Ovary (tissue), 9 donors: ENCODE results near the gene SLC24A4. TPM values are rescaled to one million over a fixed set of nuclear protein-coding genes. Genes with fewer than 3 reads are reported as not detected.

Experiments
- DNase-seq, 5 donors: peaks; one replicate each; pipeline ENCODE4 v3.0.0-alpha.2; 2019 to 2020
- H3K27ac ChIP-seq, 2 donors: fragments of 200-600 bp; one replicate each; pipeline versions ENCODE4 v1.5.1 to v1.8.0; 2019 to 2022
- H3K27me3 ChIP-seq: fragments of 200-600 bp; one replicate; pipeline ENCODE4 v1.8.0; 2022
- H3K36me3 ChIP-seq: fragments of 200-600 bp; sonication (generic); one replicate; pipeline ENCODE4 v1.5.1; 2019
- H3K4me1 ChIP-seq: one replicate; pipeline ENCODE4 v1.8.1; 2013; ENCODE audit warnings: mild to moderate bottlenecking, moderate library complexity; ENCODE audit not compliant: insufficient read depth
- H3K4me3 ChIP-seq: fragments of 200-600 bp; sonication (generic); one replicate; pipeline ENCODE4 v1.5.1; 2017
- H3K9me3 ChIP-seq, 2 donors: fragments of 200-600 bp in 1 of 2; sonication (generic) in 1 of 2; one replicate each; pipeline versions ENCODE4 v1.5.1 to v1.8.1; 2013 to 2019; ENCODE audit warnings: mild to moderate bottlenecking in 1 of 2, moderate library complexity in 1 of 2
- CTCF ChIP-seq, 3 donors: fragments of 450-650 bp in 2 of 3; fragments of 200-600 bp in 1 of 3; IDR thresholded peaks; one replicate each; pipeline versions ENCODE4 v1.5.1 to v1.8.0; 2016 to 2022; ENCODE audit warnings: antibody characterized with exemption in 3 of 3, mild to moderate bottlenecking in 1 of 3
- EP300 ChIP-seq: sonication (generic); formaldehyde crosslinking; IDR thresholded peaks from one replicate; pipeline ENCODE4 v1.6.1; 2017; ENCODE audit warnings: antibody characterized with exemption
- POLR2A ChIP-seq: fragments of 450-650 bp; IDR thresholded peaks from one replicate; pipeline ENCODE4 v1.6.1; 2017; ENCODE audit warnings: antibody characterized with exemption, mild to moderate bottlenecking, moderate library complexity
- WGBS, 3 donors: extraction: QIAGEN DNeasy Blood & Tissue Kit in 1 of 3; methylation state at CpG; one replicate each; pipeline versions ENCODE4 v1.1.5 to v1.1.7; 2013 to 2017; 5-methylcytosine and 5-hydroxymethylcytosine counted together
- intact Hi-C, 4 donors: fragments of 100-400 bp; cut with DNase I; formaldehyde crosslinking; loops; one replicate each; pipeline versions ENCODE4 v1.11.0 to v1.15.1; 2022 to 2023
- polyA plus RNA-seq, 2 donors: library from polyadenylated mRNA; stranded (reverse); fragments of 200-250 nt in 1 of 2; fragments of 350-450 nt in 1 of 2; fragmentation: Illumina TruSeq in 1 of 2; extraction: RNeasy Lipid Tissue Mini Kit (QIAGEN cat#74804) in 1 of 2; gene quantifications; one replicate each; pipeline ENCODE4 v1.2.3, GENCODE V29; 2013 to 2014
- total RNA-seq, 7 donors: library from RNA; depleted of rRNA in 2 of 7; stranded (reverse); fragments of >200 nt in 2 of 7; fragmentation: NEBNext Ultra II Directional in 3 of 7; extraction: Animal tissue kit (Norgen Biotek cat#: 25700) in 3 of 7; gene quantifications; one replicate each; pipeline versions ENCODE4 v1.1.0 to v1.2.4, GENCODE V29; 2016 to 2023
- donor health status: DM: no; HTN: no; CAD: no; lungs with moderate emphysema.
- donor health status: DM: no; HTN: no; CAD: no.
- donor health status: Bipolar disorder and iron deficiency.
- donor health status: DM: yes; HTN: yes; CAD: no.
- donor health status: DM: no; HTN: no; CAD: no.
- donor health status: DM: yes; HTN: yes; CAD: no.

SLC24A4 gene
- total and polyA plus RNA-seq, 9 donors = 0.10 to 0.98 (median 0.24) TPM

- peaks cover 6% of the 10 kb centered on the region for H3K4me1 ChIP-seq
- no peak for DNase-seq
- no peaks in the 10 kb centered on the region for H3K36me3 ChIP-seq
- H3K9me3 ChIP-seq = no peaks in the 10 kb centered on the region
- H3K4me3 ChIP-seq = no peak overlapping the region
- H3K27ac ChIP-seq = no peak overlapping the region
- 92 to 95% (median 93%) methylated on average over 20 of the region's 20 CpGs for WGBS, 3 donors
- intact Hi-C loops = loop anchor here in 1 of 4 donors (10.0 kb wide), 1 partner anchor 315 kb away; no protein-coding TSS in a partner anchor
- no peaks in the 10 kb centered on the region for H3K27me3 ChIP-seq
- TF ChIP-seq CTCF (IDR thresholded peaks at IDR 0.05) (no peak), POLR2A (no peak), EP300 (no peak)
Measured at GRCh38 chr14:92449404-92450181, 126.6 kb downstream of the SLC24A4 start.

GRCh38 chr14:92450351-92451070, 127.5 kb downstream of the SLC24A4 start:
- no peaks in the 10 kb centered on the region for H3K27me3 ChIP-seq
- 81 to 91% (median 88%) methylated on average over 13 of the region's 13 CpGs for WGBS, 3 donors
- intact Hi-C loops = loop anchor here in 1 of 4 donors (10.0 kb wide), 1 partner anchor 316 kb away; no protein-coding TSS in a partner anchor
- TF ChIP-seq EP300 (no peak), CTCF (IDR thresholded peaks at IDR 0.05) (no peak), POLR2A (no peak)
- no peaks in the 10 kb centered on the region for H3K36me3 ChIP-seq
- H3K9me3 ChIP-seq = no peaks in the 10 kb centered on the region
- no peak for DNase-seq
- H3K4me1 ChIP-seq = peaks cover 6% of the 10 kb centered on the region
- H3K27ac ChIP-seq = no peak overlapping the region
- no peak overlapping the region for H3K4me3 ChIP-seq

- H3K27ac ChIP-seq = no peak overlapping the region
- H3K4me3 ChIP-seq = no peak overlapping the region
- no peaks in the 10 kb centered on the region for H3K9me3 ChIP-seq
- TF ChIP-seq POLR2A = no peak
- no peak for TF ChIP-seq CTCF (IDR thresholded peaks at IDR 0.05)
- TF ChIP-seq EP300 = no peak
- peaks cover 6% of the 10 kb centered on the region for H3K4me1 ChIP-seq
- no peaks in the 10 kb centered on the region for H3K27me3 ChIP-seq
- H3K36me3 ChIP-seq = no peaks in the 10 kb centered on the region
- 49 to 54% (median 54%) methylated on average over 9 of the region's 9 CpGs for WGBS, 3 donors
- intact Hi-C loops = loop anchor here in 1 of 4 donors (10.0 kb wide), 1 partner anchor 316 kb away; no protein-coding TSS in a partner anchor
- DNase-seq = no peak
Measured at GRCh38 chr14:92451245-92451644, 128.3 kb downstream of the SLC24A4 start.

GRCh38 chr14:92451755-92452154, 128.8 kb downstream of the SLC24A4 start:
- TF ChIP-seq CTCF (IDR thresholded peaks at IDR 0.05) = no peak
- no peak for TF ChIP-seq POLR2A
- no peak for TF ChIP-seq EP300
- Histone ChIP-seq H3K4me3 (no peak overlapping the region), H3K27ac (no peak overlapping the region), H3K4me1 (peaks cover 6% of the 10 kb centered on the region), H3K36me3 (no peaks in the 10 kb centered on the region), H3K27me3 (no peaks in the 10 kb centered on the region), H3K9me3 (no peaks in the 10 kb centered on the region)
- WGBS, 3 donors = 49 to 74% (median 51%) methylated on average over 5 of the region's 5 CpGs
- intact Hi-C loops = loop anchor here in 1 of 4 donors (10.0 kb wide), 1 partner anchor 317 kb away; no protein-coding TSS in a partner anchor
- DNase-seq = no peak
